GM23338 (cell line): ENCODE data around the gene WWP2. TPM values are rescaled to one million over a fixed set of nuclear protein-coding genes. Genes with fewer than 3 reads are reported as not detected.

Source experiments
- ATAC-seq: fragments of 200-7000 bp; cut with Tn5 transposase; 3 replicates; pipeline ENCODE4 v1.9.1; 2020
- DNase-seq: peaks from one replicate; pipeline ENCODE4 v3.0.0-alpha.2; 2015; ENCODE audit warnings: low spot score
- H2AFZ ChIP-seq: fragments of 200-600 bp; sonication (generic); 2 replicates; pipeline ENCODE4 v1.8.0; 2016; ENCODE audit warnings: antibody characterized with exemption, mild to moderate bottlenecking, moderate library complexity
- H3F3A ChIP-seq: fragments of 200-600 bp; sonication (generic); replicated peaks from 2 replicates; pipeline ENCODE4 v1.8.0; 2017; ENCODE audit warnings: antibody characterized with exemption, mixed run types, low read depth
- H3K27ac ChIP-seq: fragments of 200-600 bp; sonication (generic); 2 replicates; pipeline ENCODE4 v1.6.1; 2016; ENCODE audit warnings: low read depth
- H3K27me3 ChIP-seq: fragments of 200-600 bp; sonication (generic); 2 replicates; pipeline ENCODE4 v1.8.0; 2016; ENCODE audit warnings: mild to moderate bottlenecking, mixed run types, moderate library complexity; ENCODE audit not compliant: insufficient read depth
- H3K36me3 ChIP-seq: fragments of 200-600 bp; sonication (generic); 2 replicates; pipeline ENCODE4 v1.8.0; 2016; ENCODE audit warnings: mild to moderate bottlenecking; ENCODE audit not compliant: insufficient read depth
- H3K4me1 ChIP-seq: fragments of 200-600 bp; sonication (generic); 2 replicates; pipeline ENCODE4 v1.8.0; 2016; ENCODE audit warnings: mild to moderate bottlenecking, moderate library complexity; ENCODE audit not compliant: insufficient read depth
- H3K4me2 ChIP-seq: fragments of 200-600 bp; sonication (generic); 2 replicates; pipeline ENCODE4 v1.7.1; 2017; ENCODE audit warnings: mixed run types
- H3K4me3 ChIP-seq: fragments of 200-600 bp; sonication (generic); 2 replicates; pipeline ENCODE4 v1.6.1; 2016; ENCODE audit warnings: mixed run types
- H3K79me2 ChIP-seq: fragments of 200-600 bp; sonication (generic); replicated peaks from 2 replicates; pipeline ENCODE4 v1.8.0; 2017; ENCODE audit warnings: mild to moderate bottlenecking; ENCODE audit not compliant: insufficient read depth
- H3K9me2 ChIP-seq: fragments of 200-600 bp; sonication (generic); 2 replicates; pipeline ENCODE4 v1.8.0; 2017; ENCODE audit not compliant: insufficient read depth
- H4K20me1 ChIP-seq: fragments of 200-600 bp; sonication (generic); replicated peaks from 2 replicates; pipeline ENCODE4 v1.8.0; 2017; ENCODE audit warnings: mild to moderate bottlenecking; ENCODE audit not compliant: insufficient read depth
- H3K27ac Mint-ChIP-seq: 2 replicates; pipeline ENCODE4 v1.8.0; 2020; ENCODE audit warnings: inconsistent platforms, mild to moderate bottlenecking, moderate library complexity, mixed read lengths
- H3K27me3 Mint-ChIP-seq: 3 replicates; pipeline ENCODE4 v1.8.0; 2022; ENCODE audit warnings: low read depth, mild to moderate bottlenecking, moderate library complexity, mixed read lengths, inconsistent platforms; ENCODE audit not compliant: insufficient read depth, poor library complexity
- H3K36me3 Mint-ChIP-seq: 3 replicates; pipeline ENCODE4 v1.8.0; 2021; ENCODE audit warnings: low read depth, mild to moderate bottlenecking, inconsistent platforms, moderate library complexity, mixed read lengths
- H3K4me1 Mint-ChIP-seq: 3 replicates; pipeline ENCODE4 v1.8.0; 2020; ENCODE audit warnings: mild to moderate bottlenecking, inconsistent platforms, mixed read lengths
- H3K4me3 Mint-ChIP-seq: 3 replicates; pipeline ENCODE4 v1.8.0; 2021; ENCODE audit warnings: moderate library complexity, mild to moderate bottlenecking, inconsistent platforms, mixed read lengths
- H3K9me3 Mint-ChIP-seq: 3 replicates; pipeline ENCODE4 v1.8.0; 2020; ENCODE audit warnings: moderate library complexity, mild to moderate bottlenecking, inconsistent platforms, mixed read lengths
- CREB1 ChIP-seq: fragments of 250-450 bp; sonication (Bioruptor Pico); IDR thresholded peaks from 2 replicates; pipeline ENCODE4 v1.5.0; 2020; ENCODE audit warnings: low read depth, mild to moderate bottlenecking, moderate library complexity
- CTCF ChIP-seq, 2 experiments: fragments of 200-600 bp in 1 of 2; sonication (generic) in 1 of 2; conservative IDR thresholded peaks; 2 replicates each; pipeline versions ENCODE4 v1.5.1 to v1.6.1; 2016 to 2017; ENCODE audit warnings: antibody characterized with exemption in 2 of 2, low read depth in 2 of 2, mild to moderate bottlenecking in 2 of 2, moderate library complexity in 1 of 2
- ETS1 ChIP-seq: IDR thresholded peaks from 2 replicates; pipeline ENCODE4 v1.6.1; 2016; ENCODE audit warnings: antibody characterized with exemption
- EZH2 ChIP-seq: fragments of 200-600 bp; sonication (generic); IDR thresholded peaks from one replicate; pipeline ENCODE4 v1.8.0; 2017; ENCODE audit warnings: antibody characterized with exemption, mild to moderate bottlenecking, low read depth; ENCODE audit not compliant: unreplicated experiment
- EZH2phosphoT487 ChIP-seq: fragments of 200-600 bp; sonication (generic); IDR thresholded peaks from one replicate; pipeline ENCODE4 v1.8.1; 2018; ENCODE audit warnings: antibody characterized with exemption; ENCODE audit not compliant: unreplicated experiment
- JUNB ChIP-seq: IDR thresholded peaks from one replicate; pipeline ENCODE4 v1.6.1; 2016; ENCODE audit warnings: antibody characterized with exemption; ENCODE audit not compliant: unreplicated experiment
- NANOG ChIP-seq: IDR thresholded peaks from 2 replicates; pipeline ENCODE4 v1.6.1; 2016; ENCODE audit warnings: antibody characterized with exemption, borderline replicate concordance
- POLR2AphosphoS5 ChIP-seq: IDR thresholded peaks from 2 replicates; pipeline ENCODE4 v1.6.1; 2016; ENCODE audit warnings: antibody characterized with exemption, low read depth
- REST ChIP-seq: IDR thresholded peaks from one replicate; pipeline ENCODE4 v1.6.1; 2018; ENCODE audit warnings: antibody characterized with exemption; ENCODE audit not compliant: unreplicated experiment
- ZNF114 ChIP-seq: fragments of 250-450 bp; sonication (Bioruptor Pico); IDR thresholded peaks from 2 replicates; pipeline ENCODE4 v1.5.0; 2020; ENCODE audit warnings: mild to moderate bottlenecking, moderate library complexity
- polyA plus RNA-seq: library from polyadenylated mRNA; unstranded; fragments of >200 nt; fragmentation: Nextera tagmentation; extraction: Ambion mirVana; gene quantifications from 2 replicates; pipeline ENCODE4 v1.2.1, GENCODE V29; 2016
- total RNA-seq: library from RNA; depleted of rRNA; stranded (reverse); fragments of >200 nt; shearing (Covaris generic); gene quantifications from 2 replicates; pipeline ENCODE4 v1.2.3, GENCODE V29; 2014

The WWP2 gene
- total and polyA plus RNA-seq, 2 experiments from 2014 or later = 12.3 to 35.5 TPM

GRCh38 chr16:69754469-69755310 is 7.4 kb upstream of the WWP2 start, which contains the start of gene NOB1:
NOB1 (minus strand) TSS chr16:69754926; CDS start chr16:69754910, 16 bp downstream.
- peaks cover 48% of the 10 kb centered on the region for H3K79me2 ChIP-seq
- Mint-ChIP-seq H3K4me3 (peak within 1 kb of the TSS; percentile 100), H3K27me3 (peaks cover 14% of the 10 kb centered on the region), H3K36me3 (peaks cover 39% of the 10 kb centered on the region), H3K4me1 (peaks cover 9% of the 10 kb centered on the region; the same call in 2 of the 3 replicates), H3K27ac (peak within 1 kb of the TSS; percentile 99), H3K9me3 (no peaks in the 10 kb centered on the region)
- peak within 1 kb of the TSS; percentile 97 for H3K4me2 ChIP-seq
- peak; percentile 39 for TF ChIP-seq REST
- no peak for TF ChIP-seq ZNF114 (CRISPR knock-in tag)
- TF ChIP-seq CTCF (conservative IDR thresholded peaks at IDR 0.05; ENCODE audit: low read depth in 2 of 2) = peak; percentile 82 to 96
- peak; percentile 98 for TF ChIP-seq POLR2AphosphoS5
- no peaks in the 10 kb centered on the region for H3K27me3 ChIP-seq
- H3F3A ChIP-seq = no peaks in the 10 kb centered on the region
- peaks cover 16% of the 10 kb centered on the region; the same call in 1 of the 2 replicates for H4K20me1 ChIP-seq
- peaks cover 8% of the 10 kb centered on the region; the same call in 1 of the 2 replicates for H3K4me1 ChIP-seq
- ATAC-seq = peak; percentile 97
- H3K36me3 ChIP-seq = peaks cover 26% of the 10 kb centered on the region
- no peaks in the 10 kb centered on the region for H3K9me2 ChIP-seq
- peak within 1 kb of the TSS; percentile 36; the same call in 1 of the 2 replicates for H3K27ac ChIP-seq
- H3K4me3 ChIP-seq = peak within 1 kb of the TSS; percentile 97
- DNase-seq = peak; percentile 98
- peak within 1 kb of the TSS; percentile 89; the same call in 1 of the 2 replicates for H2AFZ ChIP-seq

GRCh38 chr16:69756705-69757104 is 5.4 kb upstream of the WWP2 start:
- no peak for ATAC-seq
- Mint-ChIP-seq H3K4me3 (no peak overlapping the region; the same call in 2 of the 3 replicates), H3K4me1 (peaks cover 9% of the 10 kb centered on the region), H3K36me3 (peaks cover 21% of the 10 kb centered on the region; the same call in 2 of the 3 replicates), H3K9me3 (no peaks in the 10 kb centered on the region), H3K27ac (no peak overlapping the region), H3K27me3 (peaks cover 15% of the 10 kb centered on the region)
- Histone ChIP-seq H3K27me3 (no peaks in the 10 kb centered on the region), H3K9me2 (no peaks in the 10 kb centered on the region), H3K27ac (no peak overlapping the region), H4K20me1 (peaks cover 9% of the 10 kb centered on the region; the same call in 1 of the 2 replicates), H3F3A (no peaks in the 10 kb centered on the region), H3K4me3 (no peak overlapping the region), H3K36me3 (peaks cover 10% of the 10 kb centered on the region), H3K4me2 (no peak overlapping the region), H2AFZ (peak overlapping the region; percentile 69; the same call in 1 of the 2 replicates), H3K79me2 (peaks cover 30% of the 10 kb centered on the region), H3K4me1 (peaks cover 12% of the 10 kb centered on the region; the same call in 1 of the 2 replicates)
- DNase-seq = no peak
- TF ChIP-seq EZH2phosphoT487 (no peak), EZH2 (no peak), JUNB (no peak), NANOG (no peak), ZNF114 (CRISPR knock-in tag) (no peak), CREB1 (CRISPR knock-in tag) (no peak), REST (no peak), ETS1 (no peak)
